NK-92 (cell line): ENCODE data around the gene DLEC1.
"Not testable (repeated sequence)": the region's sequence is repeated elsewhere in the genome, so short reads cannot be mapped to it uniquely, and the experiment has no call there.

Source experiments
- DNase-seq: peaks from one replicate; lab custom pipeline; 2025; ENCODE audit not compliant: unreplicated experiment; lab: John Stamatoyannopoulos, UW

DLEC1 gene

DNA sequence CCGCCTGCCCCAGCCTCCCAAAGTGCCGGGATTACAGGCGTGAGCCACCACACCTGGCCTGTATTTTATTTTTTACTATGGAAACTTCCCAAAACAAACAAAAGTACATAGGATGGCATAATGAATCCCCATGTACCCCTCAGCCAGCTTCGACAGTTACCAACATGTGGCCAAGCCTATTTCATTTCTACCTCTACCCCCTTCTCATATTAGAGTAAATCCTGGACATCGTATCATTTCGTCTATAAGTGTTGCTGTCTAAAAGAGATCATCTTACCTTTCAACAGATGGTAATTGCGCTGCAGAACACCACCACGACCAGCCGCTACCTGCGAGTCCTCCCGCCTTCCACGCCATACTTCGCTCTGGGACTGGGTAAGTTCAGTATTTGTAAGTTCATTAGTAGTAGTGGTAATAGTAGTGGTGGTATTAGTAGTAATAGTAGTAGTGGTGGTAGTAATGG lies 44.9 kb downstream of the DLEC1 start:
- no peak for DNase-seq

DNA sequence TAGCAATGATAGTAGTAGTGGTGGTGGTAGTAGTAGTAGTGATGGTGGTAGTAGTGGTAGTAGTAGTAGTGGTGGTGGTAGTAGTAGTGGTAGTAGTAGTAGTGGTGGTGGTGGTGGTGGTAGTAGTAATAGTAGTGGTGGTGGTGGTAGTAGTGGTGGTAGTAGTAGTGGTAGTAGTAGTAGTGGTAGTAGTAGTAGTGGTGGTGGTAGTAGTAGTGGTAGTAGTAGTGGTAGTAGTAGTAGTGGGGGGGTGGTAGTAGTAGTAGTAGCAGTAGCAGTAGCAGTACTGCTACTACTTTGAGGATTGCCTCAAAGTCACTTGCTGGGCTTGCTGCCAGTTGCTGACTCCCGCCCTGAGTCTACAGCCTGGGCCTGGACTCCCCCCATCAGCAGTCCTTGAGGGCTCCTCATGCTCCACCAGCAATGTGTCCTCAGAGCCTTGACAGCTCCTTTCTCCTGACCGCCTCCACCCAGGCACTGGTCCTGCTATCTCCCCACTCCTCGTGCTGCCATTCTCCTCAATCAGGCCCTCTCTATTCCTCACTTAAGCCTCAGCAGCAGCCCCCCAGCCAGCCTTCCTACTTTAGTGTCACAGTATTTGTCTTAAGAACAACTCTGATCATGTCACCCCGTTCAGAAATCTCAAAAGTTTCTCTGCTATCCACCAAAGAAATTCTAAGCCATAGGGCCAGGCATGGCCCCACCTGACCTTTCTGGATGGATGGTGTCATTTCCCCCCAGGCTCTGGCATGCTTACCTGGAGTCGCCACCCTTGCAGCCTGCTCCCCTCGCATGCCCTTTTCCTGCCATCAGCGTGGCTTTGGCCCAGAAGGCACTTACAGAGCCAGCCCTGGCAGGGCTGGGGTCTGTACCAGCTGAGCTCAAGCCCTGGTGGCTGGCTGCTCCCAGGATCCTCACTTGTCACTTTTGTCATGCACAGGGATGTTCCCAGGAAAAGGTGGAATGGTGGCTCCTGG lies 45.6 kb downstream of the DLEC1 start:
- DNase-seq = no peak

DNA sequence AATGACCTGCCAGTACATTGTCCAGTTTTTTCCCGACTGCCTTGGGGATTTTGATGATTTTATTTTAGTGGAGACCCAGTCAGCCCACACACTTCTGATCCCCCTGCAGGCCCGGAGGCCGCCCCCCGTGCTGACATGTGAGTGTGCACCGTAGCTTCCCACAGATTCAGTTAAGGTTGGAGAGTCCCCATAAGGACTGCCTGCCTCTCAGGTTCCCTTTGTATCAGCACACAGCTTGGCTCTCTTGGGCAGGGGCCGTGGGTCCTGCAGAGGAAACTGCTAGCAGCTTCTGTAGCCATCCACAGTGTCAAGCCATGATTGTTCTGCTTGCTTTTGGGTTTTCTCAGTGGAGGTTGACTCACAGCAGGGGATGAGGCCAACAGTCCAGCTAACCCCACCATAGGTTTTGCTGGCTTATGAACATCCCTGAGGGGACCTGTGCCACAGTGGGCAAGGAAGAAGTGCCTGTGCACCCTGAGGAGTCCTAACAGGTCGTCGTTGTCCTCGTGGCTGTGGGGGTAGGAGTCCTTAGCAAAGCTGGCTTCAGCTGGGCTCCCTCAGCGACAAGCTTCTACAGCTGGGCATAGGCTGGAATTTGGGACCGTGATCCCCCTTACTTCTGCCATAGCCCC lies 46.4 kb downstream of the DLEC1 start:
- no peak for DNase-seq

DNA sequence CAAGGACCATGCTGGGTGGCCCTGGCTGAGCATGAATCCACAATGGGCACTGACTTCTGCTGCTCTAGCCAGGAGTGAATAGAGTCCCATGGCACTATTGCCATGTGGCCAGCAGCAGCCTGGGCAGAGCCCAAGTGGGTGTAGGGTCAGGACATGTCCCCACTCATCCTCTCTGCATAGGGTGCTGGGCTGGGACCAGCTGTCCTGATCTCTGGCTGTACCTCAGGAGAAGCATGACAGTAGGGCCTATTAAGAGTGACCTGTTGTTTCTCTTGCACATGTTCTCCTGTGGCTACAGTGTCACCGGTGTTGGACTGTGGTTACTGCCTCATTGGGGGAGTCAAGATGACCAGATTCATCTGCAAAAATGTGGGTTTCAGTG lies 46.9 kb downstream of the DLEC1 start:
- DNase-seq = no peak

DNA sequence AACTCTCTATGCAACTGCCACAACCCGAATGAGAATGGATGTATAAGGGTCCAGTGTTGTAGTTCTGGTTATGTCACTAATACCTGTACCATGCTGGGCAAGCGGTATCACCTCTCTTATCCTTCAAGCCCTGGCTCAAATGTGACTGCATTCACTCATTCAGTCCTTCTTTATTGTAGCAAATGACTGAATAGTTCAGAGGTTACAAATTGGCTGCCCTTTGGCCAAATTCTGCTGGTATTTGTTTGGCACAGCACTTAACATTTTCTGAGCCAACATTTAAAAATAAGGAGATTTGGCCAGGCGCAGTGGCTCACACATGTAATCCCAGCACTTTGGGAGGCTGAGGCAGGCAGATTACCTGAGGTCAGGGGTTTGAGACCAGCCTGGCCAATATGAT lies 47.5 kb downstream of the DLEC1 start:
- DNase-seq = no peak

DNA sequence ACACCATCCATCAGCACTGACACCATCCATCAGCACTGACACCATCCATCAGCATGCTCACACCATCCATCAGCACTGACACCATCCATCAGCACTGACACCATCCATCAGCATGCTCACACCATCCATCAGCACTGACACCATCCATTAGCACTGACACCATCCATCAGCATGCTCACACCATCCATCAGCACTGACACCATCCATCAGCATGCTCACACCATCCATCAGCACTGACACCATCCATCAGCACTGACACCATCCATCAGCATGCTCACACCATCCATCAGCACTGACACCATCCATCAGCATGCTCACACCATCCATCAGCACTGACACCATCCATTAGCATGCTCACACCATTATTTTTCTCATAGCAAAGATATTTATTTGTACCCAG lies 48.3 kb downstream of the DLEC1 start:
- DNase-seq = not testable (repeated sequence)

DNA sequence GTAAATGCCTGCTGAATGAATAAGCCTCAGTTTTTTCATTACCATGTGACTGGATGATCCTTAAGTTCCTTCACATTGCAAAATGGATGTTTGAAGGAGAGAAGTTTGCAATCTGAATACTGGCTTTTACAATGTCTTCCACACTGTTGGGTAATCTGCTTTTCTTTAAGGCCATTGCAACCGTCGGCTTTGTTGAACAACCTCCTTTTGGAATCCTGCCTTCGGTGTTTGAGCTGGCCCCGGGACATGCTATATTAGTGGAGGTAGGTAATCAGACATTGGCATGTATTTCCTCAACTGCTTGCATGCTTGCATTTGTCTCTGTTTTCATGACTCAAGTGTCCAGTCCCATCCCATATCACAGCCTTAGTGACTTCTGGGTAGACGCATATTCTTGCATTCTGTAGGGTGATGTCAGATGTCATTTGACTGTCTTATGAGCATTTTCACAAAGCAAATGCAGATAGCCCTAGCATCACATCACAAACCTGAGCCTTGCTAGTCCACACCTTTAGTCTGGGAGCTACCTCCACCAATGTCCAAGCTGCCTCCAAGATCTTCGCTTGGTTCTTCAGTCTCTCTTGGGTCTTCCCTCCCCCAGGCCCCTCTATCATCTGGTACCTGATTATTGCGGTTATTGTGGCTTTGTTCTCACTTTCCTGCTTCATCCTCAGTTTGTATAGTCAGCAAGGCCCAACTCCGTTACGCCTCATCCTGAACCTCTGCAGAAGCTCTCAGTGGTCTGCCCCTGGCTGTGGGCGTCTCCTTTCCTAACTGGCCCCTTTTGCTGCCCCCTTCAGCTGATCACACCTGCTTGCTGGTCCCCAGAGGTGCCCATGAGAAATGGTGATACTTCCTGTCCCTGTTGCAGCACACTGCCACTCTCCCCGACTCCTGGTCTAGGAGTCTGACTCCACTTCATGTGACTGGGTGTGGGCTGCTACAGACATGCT lies 49.4 kb downstream of the DLEC1 start:
- no peak for DNase-seq

DNA sequence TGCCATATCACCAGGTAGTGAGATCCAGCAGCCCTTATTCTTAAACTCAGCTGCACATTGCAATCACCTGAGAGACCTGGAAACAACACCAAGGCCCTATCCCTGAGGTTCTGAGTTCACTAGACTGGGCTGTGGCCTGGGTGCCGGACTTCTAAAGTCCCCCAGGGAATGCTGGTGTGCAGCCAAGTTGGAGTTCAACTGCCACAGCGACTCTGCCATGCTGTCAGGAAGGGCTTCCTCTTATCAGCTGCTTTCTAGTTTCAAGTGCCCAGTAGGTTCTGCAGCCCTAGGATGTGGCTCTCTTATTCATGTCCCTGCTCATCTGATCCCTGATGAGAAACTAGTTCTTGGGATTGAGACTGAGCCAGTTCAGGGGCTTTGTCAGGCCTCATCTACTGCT lies 50.2 kb downstream of the DLEC1 start:
- no peak for DNase-seq

DNA sequence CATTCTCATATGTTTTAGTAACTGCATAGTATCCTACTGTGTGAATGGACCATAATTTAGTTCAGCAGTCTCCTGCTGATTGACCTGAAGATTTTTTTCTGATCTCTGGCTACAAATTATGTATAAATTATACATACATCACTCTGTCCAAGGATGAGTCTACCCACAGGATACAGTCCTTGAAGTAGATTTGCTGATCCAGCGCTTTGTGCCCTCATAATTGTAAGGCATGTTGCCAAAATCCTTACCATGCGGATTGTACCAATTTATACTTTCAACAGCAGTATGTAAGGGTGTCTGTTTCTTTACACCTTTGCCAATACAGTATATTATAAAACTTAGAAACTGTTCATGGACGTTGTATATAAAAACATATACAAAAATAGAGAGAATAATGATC lies 51.4 kb downstream of the DLEC1 start:
- no peak for DNase-seq

DNA sequence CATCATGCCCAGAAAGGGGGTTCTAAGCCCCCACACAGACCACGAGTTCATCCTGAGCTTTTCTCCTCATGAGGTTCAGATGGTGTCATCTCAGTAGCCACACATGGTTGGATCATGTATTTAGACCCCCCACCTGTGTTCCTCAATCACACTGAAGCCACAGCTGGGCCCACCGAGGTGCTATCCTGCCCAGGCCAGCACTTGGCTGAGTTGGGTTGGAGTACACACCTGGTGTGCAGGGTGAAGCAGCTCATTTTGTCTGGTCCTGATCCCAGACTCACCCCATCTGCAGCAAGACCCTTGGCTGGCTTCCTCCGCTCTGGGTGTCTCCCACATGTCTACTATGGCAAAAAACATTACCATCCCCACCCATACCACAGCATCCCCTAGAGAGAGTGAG lies 56.0 kb downstream of the DLEC1 start:
- DNase-seq = no peak

DNA sequence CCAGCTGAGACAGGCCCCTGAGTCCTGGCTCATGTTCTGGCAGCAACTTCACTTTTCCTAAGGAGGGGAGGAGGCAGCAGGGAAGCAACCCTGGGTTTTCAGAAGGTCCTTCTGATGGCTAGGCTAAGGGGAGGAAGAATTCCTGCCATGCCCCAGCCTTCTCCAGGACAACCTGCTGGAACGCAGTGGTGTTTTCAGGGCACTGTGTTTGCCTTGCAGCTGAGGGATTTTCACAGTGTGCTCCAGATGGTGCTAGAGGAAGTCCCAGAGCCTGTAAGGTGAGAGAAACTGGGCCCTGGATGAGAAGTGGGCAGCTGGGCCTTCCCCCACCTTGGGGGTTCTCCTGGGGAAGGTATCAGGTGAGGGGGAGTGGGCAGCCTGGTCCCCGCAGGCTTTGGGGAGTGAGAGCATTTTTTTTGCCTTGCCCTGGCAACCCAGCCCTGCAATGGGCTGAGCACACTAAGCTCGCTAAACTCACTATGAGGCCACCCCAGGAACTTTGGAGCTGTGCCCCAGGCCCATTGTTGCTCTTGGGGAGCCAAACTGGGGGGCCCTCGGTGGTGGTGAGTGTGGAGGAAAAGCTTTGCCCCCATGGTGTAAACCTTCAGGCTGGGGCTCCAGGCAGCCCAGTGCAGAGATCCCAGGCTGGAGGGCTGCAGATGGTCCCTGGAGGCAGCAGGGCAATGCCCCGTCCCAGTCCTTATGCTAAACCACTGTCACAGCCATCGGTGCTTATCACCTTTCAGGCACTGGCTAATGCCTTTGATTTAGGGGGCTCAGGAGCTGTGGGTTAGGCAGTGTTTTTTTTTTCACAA lies 56.9 kb downstream of the DLEC1 start:
- no peak for DNase-seq

DNA sequence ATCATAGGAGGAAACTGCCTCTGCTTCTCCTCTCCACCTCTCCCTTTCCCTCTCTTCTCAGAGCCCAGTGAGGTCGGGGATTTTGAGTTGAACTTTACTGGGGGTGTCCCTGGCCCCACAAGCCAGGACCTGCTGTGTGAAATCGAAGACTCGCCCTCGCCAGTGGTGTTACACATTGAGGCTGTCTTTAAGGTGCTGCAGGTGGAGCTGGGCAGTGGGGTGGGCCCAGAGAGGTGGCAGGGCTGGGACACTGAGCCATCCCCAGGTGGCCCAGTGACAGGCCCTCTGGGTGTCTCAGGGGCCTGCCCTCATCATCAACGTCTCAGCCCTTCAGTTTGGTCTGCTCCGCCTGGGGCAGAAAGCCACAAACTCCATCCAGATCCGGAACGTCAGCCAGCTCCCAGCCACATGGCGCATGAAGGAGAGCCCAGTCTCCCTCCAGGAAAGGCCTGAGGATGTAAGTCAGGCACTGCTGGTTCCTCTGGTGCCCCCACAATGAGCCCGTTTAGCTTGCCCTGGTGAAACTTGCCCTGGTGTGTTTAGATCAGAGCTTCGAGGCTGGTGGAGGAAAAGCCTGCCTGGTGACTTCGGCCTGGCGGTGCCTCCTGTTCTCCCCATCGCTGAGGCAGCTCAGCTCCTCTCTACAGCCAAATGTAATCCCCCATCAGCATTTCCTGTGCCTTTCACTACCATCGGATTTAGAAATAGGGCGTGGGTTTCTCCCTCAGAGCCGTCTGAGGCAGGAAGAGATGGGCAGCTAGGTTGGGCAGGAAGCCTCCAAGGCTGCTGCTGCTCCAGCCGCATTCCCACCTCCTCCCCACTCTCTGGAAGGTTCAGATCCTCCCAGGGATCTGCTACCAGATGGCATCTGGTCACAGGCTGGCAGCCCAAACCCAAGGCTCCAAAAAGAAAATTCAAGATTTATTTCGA lies 58.7 kb downstream of the DLEC1 start:
- DNase-seq = no peak

DNA sequence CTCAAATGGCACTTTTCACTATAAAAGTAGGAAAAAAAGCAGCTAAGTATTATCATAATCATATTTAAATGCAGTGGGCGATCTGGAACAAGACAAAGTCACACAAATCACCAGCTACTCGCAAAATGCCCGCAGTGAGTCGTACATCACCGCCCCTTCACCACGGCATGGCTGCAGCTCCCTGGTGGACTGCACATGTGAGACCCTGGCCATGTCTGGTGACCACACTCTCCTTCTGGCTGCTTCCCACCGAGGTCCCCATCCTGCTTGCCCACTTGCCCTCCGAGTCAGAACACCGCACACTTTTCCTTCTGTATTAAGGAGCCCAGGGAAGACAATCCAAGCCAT lies 59.3 kb downstream of the DLEC1 start:
- DNase-seq = no peak

DNA sequence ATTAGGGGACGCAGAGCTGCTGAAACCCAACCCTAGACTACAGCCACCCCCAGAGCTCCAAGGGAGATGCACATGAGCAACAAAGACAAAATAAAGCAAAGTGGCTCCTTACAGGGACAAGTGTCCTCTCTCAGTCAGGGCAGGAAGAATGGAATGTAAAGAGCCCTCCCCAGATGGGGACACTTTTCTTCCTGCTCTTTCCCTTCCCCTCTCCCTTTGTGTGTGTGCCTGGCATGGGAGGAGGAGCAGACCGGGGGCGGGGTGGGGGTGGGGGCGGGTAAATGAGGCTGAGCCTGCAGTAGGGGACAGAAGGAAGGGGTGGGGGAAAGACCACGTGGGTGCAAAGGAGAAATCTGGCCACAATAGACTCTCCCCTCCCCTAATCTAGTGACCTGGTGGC lies 60.5 kb downstream of the DLEC1 start:
- DNase-seq = no peak

DNA sequence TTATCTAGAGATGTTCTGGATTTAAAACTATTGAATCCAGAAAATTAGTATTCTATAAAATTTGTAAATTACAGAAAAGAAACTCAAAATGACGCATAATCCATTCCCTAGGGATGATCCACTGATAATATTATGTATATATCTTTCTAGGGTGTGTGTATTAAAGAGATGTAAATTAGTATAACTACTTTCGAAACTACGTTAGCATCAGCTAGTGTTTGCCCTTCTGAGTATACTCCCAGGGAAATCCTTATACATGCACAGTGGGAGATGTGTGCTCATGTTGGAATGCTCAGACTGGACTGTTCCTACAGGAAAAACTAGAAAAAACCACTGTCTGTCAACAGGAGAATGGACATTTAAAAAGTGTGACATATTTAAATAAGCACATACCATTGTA lies 61.5 kb downstream of the DLEC1 start:
- DNase-seq = no peak

DNA sequence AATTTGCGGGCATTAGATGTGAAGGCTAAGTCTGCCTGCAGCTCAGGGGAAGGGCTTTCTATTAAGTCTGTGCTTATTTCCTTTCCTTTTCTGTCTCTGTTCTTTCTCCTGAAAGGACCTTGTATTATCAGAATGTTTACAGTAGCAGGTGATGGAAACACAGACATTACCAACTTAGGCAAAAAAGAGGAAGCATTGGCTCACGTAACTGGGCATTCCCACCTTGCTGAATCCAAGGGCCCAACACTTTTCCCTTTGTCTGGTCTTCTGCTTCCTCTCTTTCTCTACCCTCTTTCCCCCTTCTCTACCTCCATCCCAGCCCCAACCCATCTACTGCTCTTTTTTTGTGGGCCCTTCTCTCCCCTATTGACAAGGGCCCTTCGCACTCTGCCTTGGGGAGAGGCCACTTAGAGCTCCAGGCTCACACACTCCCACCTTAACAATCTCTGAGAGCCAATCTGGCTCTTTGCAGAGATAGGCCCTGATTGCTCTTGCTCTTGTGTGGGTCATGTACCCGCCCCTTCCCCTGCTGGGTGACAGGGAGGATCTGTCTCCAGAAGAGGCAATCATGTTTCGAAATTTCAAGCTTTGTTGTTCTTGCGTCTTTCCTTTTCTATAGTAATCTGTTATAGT lies 62.9 kb downstream of the DLEC1 start:
- DNase-seq = no peak

DNA sequence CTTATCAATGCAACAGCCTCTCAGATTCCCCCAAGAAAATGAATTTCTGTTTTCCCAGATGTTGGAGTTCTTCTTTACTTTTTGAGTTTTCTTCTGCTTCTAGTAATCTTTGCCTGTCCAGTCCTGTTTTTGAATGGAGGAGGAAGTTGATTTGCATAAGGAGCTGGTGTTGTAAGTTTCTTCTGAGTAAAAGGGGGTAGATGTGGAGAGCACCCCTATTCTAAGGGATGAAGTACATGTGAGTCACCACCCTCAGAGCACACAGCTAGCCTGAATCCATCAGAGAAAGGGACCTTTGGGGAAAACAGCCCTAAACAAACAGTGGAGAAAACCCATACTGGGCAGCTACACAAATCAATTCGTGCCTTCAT lies 63.4 kb downstream of the DLEC1 start:
- DNase-seq = no peak

DNA sequence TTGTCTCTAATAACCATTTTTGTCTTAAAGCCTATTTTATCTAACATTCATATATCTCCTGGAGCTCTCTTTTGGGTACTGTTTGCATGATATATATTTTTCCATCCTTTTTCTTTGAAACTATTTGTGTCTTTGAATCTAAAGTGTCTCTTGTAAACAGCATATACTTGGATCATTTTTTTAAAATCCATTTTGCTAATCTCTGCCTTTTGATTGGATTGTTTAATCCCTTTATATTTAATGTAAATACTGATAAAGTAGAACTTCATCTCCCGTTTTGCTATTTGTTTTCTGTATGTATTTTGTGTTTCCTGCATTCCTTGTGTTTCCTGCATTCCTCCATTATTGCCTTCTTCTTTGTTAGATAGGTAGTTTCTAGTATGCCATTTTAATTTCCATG lies 66.5 kb downstream of the DLEC1 start:
- no peak for DNase-seq
